ENCODE measurements around the gene PTX3. TPM values are rescaled to one million over a fixed set of nuclear protein-coding genes. Genes with fewer than 3 reads are reported as not detected.

The PTX3 gene
- total RNA-seq, 4 donors from 2014 or later: 0.87 to 9.1 (median 2.5) TPM; not detected in 1

DNA sequence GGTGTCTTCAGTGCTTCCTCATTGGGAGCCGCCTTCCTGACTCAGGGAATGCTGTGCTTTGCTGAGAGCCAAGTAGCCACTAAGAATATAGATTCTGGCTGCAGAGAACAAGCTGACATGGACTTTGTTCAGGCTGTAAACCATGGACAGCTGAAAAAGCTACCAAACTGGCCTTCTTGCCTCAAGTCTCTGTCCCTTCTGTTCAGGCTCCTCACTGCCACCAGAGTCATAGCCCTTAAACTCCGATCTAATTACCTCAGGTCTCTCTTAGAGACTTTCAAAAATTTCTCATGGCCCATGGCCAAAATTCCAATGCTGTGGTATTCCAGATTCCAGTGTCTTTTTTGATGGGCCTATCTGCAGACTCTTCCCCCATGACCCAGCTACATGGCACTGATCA lies 19.4 kb upstream of the PTX3 start:
- H3K27ac ChIP-seq: no peak overlapping the region
- H3K27me3 ChIP-seq: no peaks in the 10 kb centered on the region
- H3K4me3 ChIP-seq: no peak overlapping the region
- intact Hi-C loops (cut with DNase I; ENCODE audit: low total_unique reads) (no loop called here), in situ Hi-C loops (cut with MboI; ENCODE audit: low sequenced_read_pairs in 4 of 4) (no loop called here)
- no peaks in the 10 kb centered on the region for H3K36me3 ChIP-seq
- ATAC-seq (no peak), DNase-seq (no peak)
- TF ChIP-seq CTCF (IDR thresholded peaks at IDR 0.05 in 4 of 5, conservative IDR thresholded peaks at IDR 0.05 in 1 of 5) (no peak), POLR2A (IDR thresholded peaks at IDR 0.05) (no peak)
- no peaks in the 10 kb centered on the region for H3K9me3 ChIP-seq
- no peaks in the 10 kb centered on the region for H3K4me1 ChIP-seq

DNA sequence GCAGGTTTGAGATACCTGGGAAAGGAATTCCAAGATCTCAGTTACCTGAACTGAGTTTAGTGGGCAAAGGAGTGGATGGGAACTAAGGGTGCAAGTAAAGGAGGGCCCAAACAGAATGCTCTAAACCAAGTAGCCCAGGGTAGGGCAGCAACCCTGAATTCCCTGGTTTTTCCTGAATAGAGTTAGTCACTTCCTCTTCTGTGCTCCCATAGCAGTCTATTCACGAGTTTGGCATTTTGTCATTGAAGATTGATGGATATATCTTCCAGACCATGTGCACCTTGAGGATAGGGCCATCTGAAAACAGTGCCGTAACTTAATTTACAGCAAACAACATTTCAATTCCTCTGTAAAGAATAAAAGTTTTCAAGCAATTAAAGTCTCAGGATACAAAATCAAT lies 18.5 kb upstream of the PTX3 start:
- Histone ChIP-seq H3K4me3 (no peak overlapping the region), H3K9me3 (no peaks in the 10 kb centered on the region), H3K27ac (no peak overlapping the region), H3K4me1 (no peaks in the 10 kb centered on the region), H3K27me3 (no peaks in the 10 kb centered on the region), H3K36me3 (no peaks in the 10 kb centered on the region)
- intact Hi-C loops (cut with DNase I; ENCODE audit: low total_unique reads): no loop called here
- no peak for TF ChIP-seq CTCF (IDR thresholded peaks at IDR 0.05 in 4 of 5, conservative IDR thresholded peaks at IDR 0.05 in 1 of 5)
- no peak for TF ChIP-seq POLR2A (IDR thresholded peaks at IDR 0.05)
- DNase-seq: no peak
- in situ Hi-C loops (cut with MboI; ENCODE audit: low sequenced_read_pairs in 4 of 4): no loop called here
- no peak for ATAC-seq

DNA sequence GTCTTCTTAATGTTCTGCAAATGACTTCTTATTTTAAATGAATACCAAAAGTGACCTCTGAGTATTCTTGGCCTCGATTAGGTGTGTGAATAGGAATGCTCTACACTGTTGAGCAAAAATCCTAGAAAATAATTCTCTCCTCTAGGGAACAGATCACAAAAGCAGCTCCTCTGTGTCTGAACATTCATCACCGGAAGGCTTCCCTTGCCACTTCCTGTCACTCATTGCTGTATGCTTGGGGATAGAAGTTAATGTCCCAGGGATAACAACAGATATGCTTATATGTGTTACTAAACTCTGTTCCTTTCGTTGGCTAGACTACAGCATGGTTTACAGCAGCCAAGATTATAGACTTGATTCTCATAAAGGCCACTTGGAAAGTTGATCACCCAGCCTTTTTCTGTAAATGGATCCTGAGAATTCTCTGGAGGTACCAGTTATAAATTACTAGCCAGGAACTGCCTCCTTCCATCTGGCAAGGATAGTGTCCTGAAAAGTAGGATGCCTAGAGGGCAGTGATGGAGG lies 16.0 kb upstream of the PTX3 start:
- H3K36me3 ChIP-seq: no peaks in the 10 kb centered on the region
- H3K4me1 ChIP-seq: no peaks in the 10 kb centered on the region
- in situ Hi-C loops (cut with MboI; ENCODE audit: low sequenced_read_pairs in 4 of 4): no loop called here
- no peak overlapping the region for H3K4me3 ChIP-seq
- no peaks in the 10 kb centered on the region for H3K9me3 ChIP-seq
- intact Hi-C loops (cut with DNase I; ENCODE audit: low total_unique reads): no loop called here
- no peak for TF ChIP-seq POLR2A (IDR thresholded peaks at IDR 0.05)
- TF ChIP-seq CTCF (IDR thresholded peaks at IDR 0.05 in 4 of 5, conservative IDR thresholded peaks at IDR 0.05 in 1 of 5): no peak
- H3K27ac ChIP-seq: no peak overlapping the region
- no peak for ATAC-seq
- H3K27me3 ChIP-seq: no peaks in the 10 kb centered on the region
- no peak for DNase-seq

DNA sequence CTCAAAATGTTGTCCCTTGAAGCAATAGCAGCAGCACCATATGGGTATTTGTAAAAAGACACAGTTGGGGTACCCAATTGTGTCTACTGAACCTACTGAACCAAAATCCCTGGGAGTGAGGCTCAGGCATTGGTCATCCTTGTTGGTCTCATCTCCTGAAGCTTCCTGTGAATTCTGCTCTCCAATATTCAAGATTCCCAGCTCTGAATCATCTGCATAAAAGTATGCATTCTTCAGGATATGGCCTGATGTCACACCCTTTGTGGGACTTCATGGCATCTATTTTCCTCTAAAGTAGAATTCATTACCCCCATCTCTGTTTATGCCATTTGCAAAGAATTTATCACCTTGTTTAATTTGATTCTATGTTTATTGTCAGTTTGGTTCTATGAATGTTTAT lies 13.3 kb upstream of the PTX3 start:
- H3K9me3 ChIP-seq: no peaks in the 10 kb centered on the region
- TF ChIP-seq CTCF (IDR thresholded peaks at IDR 0.05 in 4 of 5, conservative IDR thresholded peaks at IDR 0.05 in 1 of 5) (no peak), POLR2A (IDR thresholded peaks at IDR 0.05) (no peak)
- no peak for DNase-seq
- no peaks in the 10 kb centered on the region for H3K27me3 ChIP-seq
- H3K27ac ChIP-seq: no peak overlapping the region
- no peak for ATAC-seq
- intact Hi-C loops (cut with DNase I; ENCODE audit: low total_unique reads) (no loop called here), in situ Hi-C loops (cut with MboI; ENCODE audit: low sequenced_read_pairs in 4 of 4) (no loop called here)
- no peak overlapping the region for H3K4me3 ChIP-seq
- H3K36me3 ChIP-seq: no peaks in the 10 kb centered on the region
- H3K4me1 ChIP-seq: no peaks in the 10 kb centered on the region

- ATAC-seq (no peak), DNase-seq (no peak)
- intact Hi-C loops (cut with DNase I; ENCODE audit: low total_unique reads): no loop called here
- no peaks in the 10 kb centered on the region for H3K36me3 ChIP-seq
- TF ChIP-seq CTCF (IDR thresholded peaks at IDR 0.05 in 4 of 5, conservative IDR thresholded peaks at IDR 0.05 in 1 of 5) (no peak), POLR2A (IDR thresholded peaks at IDR 0.05) (no peak)
- no peaks in the 10 kb centered on the region for H3K9me3 ChIP-seq
- no peaks in the 10 kb centered on the region for H3K27me3 ChIP-seq
- H3K4me3 ChIP-seq: no peak overlapping the region
- H3K27ac ChIP-seq: no peak overlapping the region
- in situ Hi-C loops (cut with MboI; ENCODE audit: low sequenced_read_pairs in 4 of 4): no loop called here
- no peaks in the 10 kb centered on the region for H3K4me1 ChIP-seq
Measured at GRCh38 chr3:157427901-157428300, 8.7 kb upstream of the PTX3 start.
